GM21528 (cell line): ENCODE measurements around the gene MPZL2.
"Not testable (repeated sequence)": the region's sequence is repeated elsewhere in the genome, so short reads cannot be mapped to it uniquely, and the experiment has no call there.

Experiments used
- ATAC-seq: cut with Tn5 transposase; IDR thresholded peaks from one replicate; pipeline ENCODE4 v1.9.1; 2021; ENCODE audit warnings: mild to moderate bottlenecking, moderate library complexity; ENCODE audit not compliant: unreplicated experiment, low FRiP score

The MPZL2 gene

GRCh38 chr11:118263695-118264568 is at the start of gene MPZL2:
Gene MPZL2 (minus strand): TSS chr11:118264297. CDS start chr11:118264153, 144 bp downstream.
- ATAC-seq: no peak

GRCh38 chr11:118313242-118313641 is 49.1 kb upstream of the MPZL2 start:
- ATAC-seq: no peak

- ATAC-seq: no peak
Observed at GRCh38 chr11:118312328-118312727, 48.2 kb upstream of the MPZL2 start.

GRCh38 chr11:118311518-118311917 is 47.4 kb upstream of the MPZL2 start:
- ATAC-seq: no peak

GRCh38 chr11:118310781-118311485 is 46.8 kb upstream of the MPZL2 start:
- no peak for ATAC-seq

GRCh38 chr11:118310271-118310670 is 46.2 kb upstream of the MPZL2 start:
- ATAC-seq: no peak

- ATAC-seq: not testable (repeated sequence)
Observed at GRCh38 chr11:118308995-118309528, 45.0 kb upstream of the MPZL2 start.

GRCh38 chr11:118306556-118306955 is 42.5 kb upstream of the MPZL2 start:
- no peak for ATAC-seq

- ATAC-seq: no peak
Observed at GRCh38 chr11:118305726-118306125, 41.6 kb upstream of the MPZL2 start.

- ATAC-seq: no peak
Observed at GRCh38 chr11:118304568-118305248, 40.6 kb upstream of the MPZL2 start, which contains the start of gene CD3E. Gene CD3E (plus strand): TSS chr11:118304730. CDS start chr11:118304953, 223 bp downstream.

GRCh38 chr11:118304227-118304567 is 40.1 kb upstream of the MPZL2 start:
- no peak for ATAC-seq

GRCh38 chr11:118301600-118302195 is 37.6 kb upstream of the MPZL2 start:
- ATAC-seq: no peak

GRCh38 chr11:118295815-118296454 is 31.8 kb upstream of the MPZL2 start:
- no peak for ATAC-seq

GRCh38 chr11:118295199-118295598 is 31.1 kb upstream of the MPZL2 start:
- no peak for ATAC-seq

- ATAC-seq: no peak
Observed at GRCh38 chr11:118294053-118294452, 30.0 kb upstream of the MPZL2 start.

GRCh38 chr11:118291477-118292135 is 27.5 kb upstream of the MPZL2 start:
- no peak for ATAC-seq

GRCh38 chr11:118290923-118291322 is 26.8 kb upstream of the MPZL2 start:
- ATAC-seq: no peak

- no peak for ATAC-seq
Observed at GRCh38 chr11:118289401-118289800, 25.3 kb upstream of the MPZL2 start.

- no peak for ATAC-seq
Observed at GRCh38 chr11:118287006-118287405, 22.9 kb upstream of the MPZL2 start.
